HCT116 (cell line): Measurements from ENCODE around the gene AFF1. TPM values are rescaled to one million over a fixed set of nuclear protein-coding genes. Genes with fewer than 3 reads are reported as not detected.

Experiments used
- ATAC-seq: fragments of 200-7000 bp; cut with Tn5 transposase; 2 replicates; pipeline ENCODE4 v1.9.1; 2020; ENCODE audit warnings: mild to moderate bottlenecking, moderate library complexity
- BruUV-seq: library from RNA; stranded (reverse); fragments of 400-500 nt; replicated peaks from 2 replicates; lab custom pipeline; 2021; lab: Mats Ljungman, UMichigan
- CTCF ChIA-PET: fragments of 300-600 bp; sonication (Branson Sonifier 250); formaldehyde crosslinking; loops from one replicate; lab custom pipeline; 2021; ENCODE audit warnings: antibody characterized with exemption; lab: Charles Lee
- POLR2A ChIA-PET: fragments of 300-600, 350-600 bp; sonication (Branson Sonifier 250); formaldehyde crosslinking; loops from one replicate; lab custom pipeline; 2021; ENCODE audit warnings: antibody characterized with exemption; lab: Charles Lee
- RAD21 ChIA-PET, 2 experiments: fragments of 300-600 bp; sonication (Branson Sonifier 250); formaldehyde crosslinking; loops; one replicate each; lab custom pipeline; 2023; ENCODE audit warnings: low total read pairs in 2 of 2; ENCODE audit not compliant: uncharacterized antibody in 2 of 2, unreplicated experiment in 2 of 2, low non-redundant PET in 1 of 2; lab: Charles Lee
- DNase-seq: peaks from one replicate; pipeline ENCODE4 v3.0.0-alpha.2; 2010; ENCODE audit warnings: low read depth, low spot score
- H2AFZ ChIP-seq: fragments of 200-600 bp; shearing (Covaris generic), sonication (generic); 2 replicates; pipeline ENCODE4 v1.6.1; 2017; ENCODE audit warnings: low read depth, mixed run types, mixed read lengths, antibody characterized with exemption, low read length; ENCODE audit not compliant: poor library complexity, severe bottlenecking
- H3K27ac ChIP-seq: 2 replicates; pipeline ENCODE4 v1.5.1; 2012; ENCODE audit warnings: low read depth, low read length
- H3K27me3 ChIP-seq: fragments of 200-600 bp; sonication (generic); 2 replicates; pipeline ENCODE4 v1.6.1; 2016; ENCODE audit warnings: mixed run types, low read length, mixed read lengths; ENCODE audit not compliant: insufficient read depth
- H3K36me3 ChIP-seq, 2 experiments: fragments of 200-500 bp in 1 of 2; fragments of 200-600 bp in 1 of 2; sonication (Bioruptor generic) in 1 of 2; sonication (generic) in 1 of 2; 2 replicates each; pipeline versions ENCODE4 v1.5.1 to v1.6.1; 2014 to 2016; ENCODE audit warnings: low read length in 2 of 2, inconsistent platforms in 1 of 2, mixed read lengths in 1 of 2, mixed run types in 1 of 2; ENCODE audit not compliant: insufficient read depth in 2 of 2, control insufficient read depth in 1 of 2
- H3K4me1 ChIP-seq, 2 experiments: fragments of 200-600 bp in 1 of 2; sonication (generic) in 1 of 2; 2 replicates each; pipeline versions ENCODE4 v1.5.1 to v1.6.1; 2012 to 2017; ENCODE audit warnings: low read length in 2 of 2, inconsistent platforms in 1 of 2, mild to moderate bottlenecking in 1 of 2, mixed read lengths in 1 of 2, mixed run types in 1 of 2, moderate library complexity in 1 of 2; ENCODE audit not compliant: insufficient read depth in 2 of 2, control insufficient read depth in 1 of 2
- H3K4me2 ChIP-seq: fragments of 200-600 bp; sonication (generic); 2 replicates; pipeline ENCODE4 v1.6.1; 2017; ENCODE audit warnings: mixed run types, low read length, mixed read lengths
- H3K4me3 ChIP-seq, 2 experiments: fragments of 200-600 bp in 1 of 2; sonication (generic) in 1 of 2; replicated peaks in 1 of 2; 2 replicates each; pipeline ENCODE4 v1.5.1; 2011 to 2016; ENCODE audit warnings: low read length in 2 of 2, control low read depth in 1 of 2, low read depth in 1 of 2, mild to moderate bottlenecking in 1 of 2, mixed read lengths in 1 of 2, mixed run types in 1 of 2
- H3K79me2 ChIP-seq: fragments of 200-600 bp; sonication (generic); 2 replicates; pipeline ENCODE4 v1.6.1; 2017; ENCODE audit warnings: mild to moderate bottlenecking, mixed run types, low read length, moderate library complexity, mixed read lengths; ENCODE audit not compliant: insufficient read depth
- H3K9ac ChIP-seq: fragments of 200-600 bp; sonication (generic); 2 replicates; pipeline ENCODE4 v1.6.1; 2016; ENCODE audit warnings: low read length, mixed read lengths
- H3K9me2 ChIP-seq: fragments of 200-600 bp; sonication (generic), shearing (Covaris generic); 2 replicates; pipeline ENCODE4 v1.6.1; 2017; ENCODE audit warnings: mixed run types, mild to moderate bottlenecking, moderate library complexity; ENCODE audit not compliant: insufficient read depth
- H3K9me3 ChIP-seq, 2 experiments: fragments of 200-500 bp in 1 of 2; fragments of 200-600 bp in 1 of 2; sonication (Bioruptor generic) in 1 of 2; sonication (generic) in 1 of 2; 2 replicates each; pipeline ENCODE4 v1.6.1; 2014 to 2017; ENCODE audit warnings: low read length in 2 of 2, mixed read lengths in 2 of 2, inconsistent platforms in 1 of 2, low read depth in 1 of 2, mild to moderate bottlenecking in 1 of 2, mixed run types in 1 of 2, moderate library complexity in 1 of 2; ENCODE audit not compliant: control insufficient read depth in 1 of 2, insufficient read depth in 1 of 2
- H4K20me1 ChIP-seq: fragments of 200-600 bp; sonication (generic), shearing (Covaris generic); 2 replicates; pipeline ENCODE4 v1.6.1; 2017; ENCODE audit warnings: mixed run types, mild to moderate bottlenecking, moderate library complexity; ENCODE audit not compliant: insufficient read depth
- CBX3 ChIP-seq: IDR thresholded peaks from 2 replicates; pipeline ENCODE4 v1.6.1; 2012; ENCODE audit warnings: low read depth
- CEBPB ChIP-seq: IDR thresholded peaks from 2 replicates; pipeline ENCODE4 v1.6.1; 2012; ENCODE audit warnings: low read depth
- ELF1 ChIP-seq: IDR thresholded peaks from 2 replicates; pipeline ENCODE4 v1.6.1; 2012; ENCODE audit warnings: low read depth, borderline replicate concordance
- EZH2phosphoT487 ChIP-seq: fragments of 200-600 bp; IDR thresholded peaks from 2 replicates; pipeline ENCODE4 v1.6.1; 2018; ENCODE audit warnings: antibody characterized with exemption, borderline replicate concordance
- FOSL1 ChIP-seq: IDR thresholded peaks from 2 replicates; pipeline ENCODE4 v1.6.1; 2012; ENCODE audit warnings: low read depth
- POLR2AphosphoS5 ChIP-seq: IDR thresholded peaks from 2 replicates; pipeline ENCODE4 v1.6.1; 2011; ENCODE audit warnings: mild to moderate bottlenecking, low read depth, low read length, moderate library complexity
- RAD21 ChIP-seq: IDR thresholded peaks from 2 replicates; pipeline ENCODE4 v1.6.1; 2012; ENCODE audit warnings: low read depth, mild to moderate bottlenecking
- SP1 ChIP-seq: IDR thresholded peaks from 2 replicates; pipeline ENCODE4 v1.6.1; 2012; ENCODE audit warnings: low read depth
- TCF7L2 ChIP-seq: IDR thresholded peaks from 2 replicates; pipeline ENCODE4 v1.7.0; 2011; ENCODE audit warnings: borderline replicate concordance, inconsistent platforms; ENCODE audit not compliant: insufficient read depth, insufficient read length; ENCODE audit errors: extremely low read depth
- YY1 ChIP-seq: IDR thresholded peaks from 2 replicates; pipeline ENCODE4 v1.6.1; 2011; ENCODE audit warnings: low read length, low read depth, moderate library complexity, mild to moderate bottlenecking; ENCODE audit not compliant: insufficient replicate concordance; ENCODE audit errors: extremely low read depth
- ZNF274 ChIP-seq: fragments of 200-500 bp; sonication (Bioruptor generic); IDR thresholded peaks from 2 replicates; pipeline ENCODE4 v1.6.1; 2014; ENCODE audit warnings: mild to moderate bottlenecking, low read depth, low read length, inconsistent platforms
- intact Hi-C: fragments of 100-400 bp; cut with micrococcal nuclease; formaldehyde crosslinking; loops from 2 replicates; pipeline ENCODE4 v1.10.0; 2022
- total RNA-seq: library from RNA; stranded (reverse); gene quantifications from one replicate; pipeline ENCODE4 v1.2.1, GENCODE V29; 2021; ENCODE audit not compliant: unreplicated experiment
- TF ChIP-seq, protein P1 (sequence below): IDR thresholded peaks from 2 replicates; pipeline ENCODE4 v1.6.1; 2011; ENCODE audit warnings: mild to moderate bottlenecking, low read length, moderate library complexity; ENCODE audit not compliant: insufficient replicate concordance; ENCODE audit errors: extremely low read depth
- TF ChIP-seq, protein P2 (sequence below): IDR thresholded peaks from 2 replicates; pipeline ENCODE4 v1.6.1; 2012; ENCODE audit warnings: low read depth

The AFF1 gene
- total RNA-seq, 1 experiment from 2014 or later = 43.1 TPM

DNA sequence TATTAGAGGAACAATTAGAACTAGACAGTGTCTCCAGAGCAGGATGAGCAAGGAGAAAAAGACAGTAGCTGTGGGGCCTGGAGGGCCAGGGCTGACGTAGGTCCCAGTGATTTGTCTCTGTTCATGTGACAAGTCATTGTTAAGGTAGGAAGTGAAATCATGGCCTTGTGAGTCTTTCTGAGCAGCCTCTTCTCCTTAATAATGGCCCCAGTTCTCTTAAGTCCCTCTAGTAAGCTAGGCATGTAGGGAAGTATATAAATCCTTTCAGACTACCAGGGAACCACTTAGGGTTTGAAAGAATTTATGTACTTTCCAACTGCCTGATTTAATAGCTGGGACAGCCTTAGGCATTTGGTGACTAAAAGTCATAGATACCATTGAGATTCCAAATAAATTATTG lies 152.6 kb downstream of the AFF1 start:
- H3K4me3 ChIP-seq = no peak overlapping the region
- TF ChIP-seq ZNF274 = no peak
- TF ChIP-seq CBX3 = no peak
- TF ChIP-seq ELF1 = no peak
- TF ChIP-seq, all 23 proteins: peak for 0
- Histone ChIP-seq H2AFZ (no peak overlapping the region), H3K79me2 (no peaks in the 10 kb centered on the region), H3K36me3 (no peaks in the 10 kb centered on the region), H3K4me1 (peaks cover 5 to 9% of the 10 kb centered on the region in 2 experiments), H4K20me1 (no peaks in the 10 kb centered on the region), H3K27ac (no peak overlapping the region), H3K27me3 (no peaks in the 10 kb centered on the region), H3K4me2 (no peak overlapping the region), H3K9me2 (no peaks in the 10 kb centered on the region), H3K9ac (no peak overlapping the region), H3K9me3 (no peaks in the 10 kb centered on the region)
- BruUV-seq = no TSS peak
- intact Hi-C loops = no loop called here
- POLR2A ChIA-PET = no interaction called here
- DNase-seq = no peak
- CTCF ChIA-PET = no interaction called here
- no peak for ATAC-seq
- RAD21 ChIA-PET = no interaction called here

DNA sequence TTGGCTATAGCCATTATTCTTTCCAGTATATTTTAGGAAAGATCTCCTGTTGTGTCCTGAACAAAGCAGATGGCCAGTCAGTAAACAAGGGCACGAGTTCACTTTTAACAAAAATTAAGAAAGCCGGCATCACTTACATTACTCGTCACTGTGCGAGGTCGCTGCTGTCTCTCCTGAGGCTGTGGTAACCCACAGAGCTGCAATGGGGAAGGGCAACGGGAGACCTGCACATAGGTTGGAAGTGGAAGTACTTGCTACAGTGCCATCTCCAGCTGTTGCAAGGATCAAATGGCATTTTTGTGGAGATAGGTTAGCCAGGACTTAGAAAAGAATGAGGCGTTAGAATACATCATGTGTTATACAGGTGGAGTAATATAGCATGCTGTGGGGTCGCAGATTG lies 153.4 kb downstream of the AFF1 start:
- DNase-seq = no peak
- no peak overlapping the region for H3K9ac ChIP-seq
- H3K79me2 ChIP-seq = no peaks in the 10 kb centered on the region
- H3K27me3 ChIP-seq = no peaks in the 10 kb centered on the region
- TF ChIP-seq EZH2phosphoT487 (no peak), POLR2AphosphoS5 (no peak), YY1 (no peak), TCF7L2 (no peak), CEBPB (no peak), RAD21 (no peak), SP1 (no peak), FOSL1 (no peak)
- TF ChIP-seq, protein P1, sequence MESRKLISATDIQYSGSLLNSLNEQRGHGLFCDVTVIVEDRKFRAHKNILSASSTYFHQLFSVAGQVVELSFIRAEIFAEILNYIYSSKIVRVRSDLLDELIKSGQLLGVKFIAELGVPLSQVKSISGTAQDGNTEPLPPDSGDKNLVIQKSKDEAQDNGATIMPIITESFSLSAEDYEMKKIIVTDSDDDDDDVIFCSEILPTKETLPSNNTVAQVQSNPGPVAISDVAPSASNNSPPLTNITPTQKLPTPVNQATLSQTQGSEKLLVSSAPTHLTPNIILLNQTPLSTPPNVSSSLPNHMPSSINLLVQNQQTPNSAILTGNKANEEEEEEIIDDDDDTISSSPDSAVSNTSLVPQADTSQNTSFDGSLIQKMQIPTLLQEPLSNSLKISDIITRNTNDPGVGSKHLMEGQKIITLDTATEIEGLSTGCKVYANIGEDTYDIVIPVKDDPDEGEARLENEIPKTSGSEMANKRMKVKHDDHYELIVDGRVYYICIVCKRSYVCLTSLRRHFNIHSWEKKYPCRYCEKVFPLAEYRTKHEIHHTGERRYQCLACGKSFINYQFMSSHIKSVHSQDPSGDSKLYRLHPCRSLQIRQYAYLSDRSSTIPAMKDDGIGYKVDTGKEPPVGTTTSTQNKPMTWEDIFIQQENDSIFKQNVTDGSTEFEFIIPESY = no peak
- TF ChIP-seq, protein P2, sequence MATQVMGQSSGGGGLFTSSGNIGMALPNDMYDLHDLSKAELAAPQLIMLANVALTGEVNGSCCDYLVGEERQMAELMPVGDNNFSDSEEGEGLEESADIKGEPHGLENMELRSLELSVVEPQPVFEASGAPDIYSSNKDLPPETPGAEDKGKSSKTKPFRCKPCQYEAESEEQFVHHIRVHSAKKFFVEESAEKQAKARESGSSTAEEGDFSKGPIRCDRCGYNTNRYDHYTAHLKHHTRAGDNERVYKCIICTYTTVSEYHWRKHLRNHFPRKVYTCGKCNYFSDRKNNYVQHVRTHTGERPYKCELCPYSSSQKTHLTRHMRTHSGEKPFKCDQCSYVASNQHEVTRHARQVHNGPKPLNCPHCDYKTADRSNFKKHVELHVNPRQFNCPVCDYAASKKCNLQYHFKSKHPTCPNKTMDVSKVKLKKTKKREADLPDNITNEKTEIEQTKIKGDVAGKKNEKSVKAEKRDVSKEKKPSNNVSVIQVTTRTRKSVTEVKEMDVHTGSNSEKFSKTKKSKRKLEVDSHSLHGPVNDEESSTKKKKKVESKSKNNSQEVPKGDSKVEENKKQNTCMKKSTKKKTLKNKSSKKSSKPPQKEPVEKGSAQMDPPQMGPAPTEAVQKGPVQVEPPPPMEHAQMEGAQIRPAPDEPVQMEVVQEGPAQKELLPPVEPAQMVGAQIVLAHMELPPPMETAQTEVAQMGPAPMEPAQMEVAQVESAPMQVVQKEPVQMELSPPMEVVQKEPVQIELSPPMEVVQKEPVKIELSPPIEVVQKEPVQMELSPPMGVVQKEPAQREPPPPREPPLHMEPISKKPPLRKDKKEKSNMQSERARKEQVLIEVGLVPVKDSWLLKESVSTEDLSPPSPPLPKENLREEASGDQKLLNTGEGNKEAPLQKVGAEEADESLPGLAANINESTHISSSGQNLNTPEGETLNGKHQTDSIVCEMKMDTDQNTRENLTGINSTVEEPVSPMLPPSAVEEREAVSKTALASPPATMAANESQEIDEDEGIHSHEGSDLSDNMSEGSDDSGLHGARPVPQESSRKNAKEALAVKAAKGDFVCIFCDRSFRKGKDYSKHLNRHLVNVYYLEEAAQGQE = no peak
- TF ChIP-seq, all 23 proteins: peak for 0
- ChIA-PET CTCF (no interaction called here), RAD21 (no interaction called here), POLR2A (no interaction called here)
- Histone ChIP-seq H3K36me3 (no peaks in the 10 kb centered on the region), H4K20me1 (no peaks in the 10 kb centered on the region), H3K27ac (no peak overlapping the region), H3K4me3 (no peak overlapping the region), H2AFZ (no peak overlapping the region), H3K9me3 (no peaks in the 10 kb centered on the region), H3K9me2 (no peaks in the 10 kb centered on the region), H3K4me1 (peaks cover 13 to 17% of the 10 kb centered on the region in 2 experiments), H3K4me2 (no peak overlapping the region)
- no peak for ATAC-seq
- no TSS peak for BruUV-seq
- intact Hi-C loops = no loop called here
